Vagina (tissue), 2 donors: Measurements from ENCODE around the gene CXorf38.

Source experiments
- CTCF ChIP-seq, 3 experiments: fragments of 450-650 bp in 2 of 3; fragments of 200-600 bp in 1 of 3; sonication (generic) in 1 of 3; IDR thresholded peaks; one replicate each; pipeline ENCODE4 v1.5.1; 2017 to 2019; ENCODE audit warnings: antibody characterized with exemption in 3 of 3, mild to moderate bottlenecking in 2 of 3, moderate library complexity in 2 of 3
- POLR2A ChIP-seq, 2 donors: fragments of 450-650 bp; IDR thresholded peaks; one replicate each; pipeline ENCODE4 v1.6.1; 2017; ENCODE audit warnings: antibody characterized with exemption in 2 of 2, mild to moderate bottlenecking in 2 of 2, moderate library complexity in 2 of 2
- POLR2AphosphoS5 ChIP-seq, 2 donors: sonication (generic); formaldehyde crosslinking; IDR thresholded peaks; one replicate each; pipeline ENCODE4 v1.9.0; 2017; ENCODE audit warnings: antibody characterized with exemption in 2 of 2, mild to moderate bottlenecking in 2 of 2, low read depth in 1 of 2; ENCODE audit not compliant: insufficient read depth in 1 of 2

GRCh38 chrX:40651620-40652223 lies 4.4 kb upstream of the CXorf38 start:
- TF ChIP-seq POLR2A (IDR thresholded peaks at IDR 0.05) (no peak), POLR2AphosphoS5 (IDR thresholded peaks at IDR 0.05; ENCODE audit: insufficient read depth in 1 of 2, low read depth in 1 of 2) (peak in 1 of 2 donors; percentile 51), CTCF (IDR thresholded peaks at IDR 0.05) (peak; percentile 81 to 85 (median 84))
